PC-3 (cell line): ENCODE results near the gene DNER. TPM values are rescaled to one million over a fixed set of nuclear protein-coding genes. Genes with fewer than 3 reads are reported as not detected.
"Not testable (repeated sequence)": the region's sequence is repeated elsewhere in the genome, so short reads cannot be mapped to it uniquely, and the experiment has no call there.

Experiments used
- ATAC-seq: fragments of 200-7000 bp; cut with Tn5 transposase; 2 replicates; pipeline ENCODE4 v1.9.1; 2020; ENCODE audit warnings: mild to moderate bottlenecking, moderate library complexity
- BruUV-seq: library from RNA; stranded (reverse); fragments of 400-500 nt; replicated peaks from 2 replicates; lab custom pipeline; 2021; lab: Mats Ljungman, UMichigan
- CTCF ChIA-PET: fragments of 300-600 bp; sonication (Branson Sonifier 250); formaldehyde crosslinking; loops from one replicate; lab custom pipeline; 2022; ENCODE audit warnings: antibody characterized with exemption; lab: Charles Lee
- POLR2A ChIA-PET: fragments of 300-600 bp; sonication (Branson Sonifier 250); formaldehyde crosslinking; loops from one replicate; lab custom pipeline; 2022; ENCODE audit warnings: antibody characterized with exemption; ENCODE audit not compliant: unreplicated experiment; lab: Charles Lee
- DNase-seq: peaks from one replicate; pipeline ENCODE4 v3.0.0-alpha.2; 2015
- H2AFZ ChIP-seq: fragments of 300-600 bp; sonication (generic); 2 replicates; pipeline ENCODE4 v1.6.0; 2016; ENCODE audit warnings: antibody characterized with exemption, low read length
- H3F3A ChIP-seq: fragments of 300-600 bp; sonication (generic); one replicate; pipeline ENCODE4 v1.6.0; 2017; ENCODE audit warnings: antibody characterized with exemption, low read length, control low read depth, mild to moderate bottlenecking; ENCODE audit not compliant: unreplicated experiment
- H3K27ac ChIP-seq: fragments of 300-600 bp; sonication (generic); 2 replicates; pipeline ENCODE4 v1.5.1; 2016; ENCODE audit warnings: mild to moderate bottlenecking, low read length
- H3K27me3 ChIP-seq: fragments of 300-600 bp; sonication (generic); 2 replicates; pipeline ENCODE4 v1.6.1; 2016; ENCODE audit warnings: low read length, mixed read lengths
- H3K36me3 ChIP-seq: fragments of 300-600 bp; sonication (generic); 2 replicates; pipeline ENCODE4 v1.6.1; 2016; ENCODE audit warnings: low read depth, mixed run types, low read length, mixed read lengths
- H3K4me1 ChIP-seq: fragments of 300-600 bp; sonication (generic); 2 replicates; pipeline ENCODE4 v1.5.1; 2016; ENCODE audit warnings: low read length; ENCODE audit not compliant: insufficient read depth
- H3K4me2 ChIP-seq: fragments of 300-600 bp; sonication (generic); 2 replicates; pipeline ENCODE4 v1.6.0; 2016; ENCODE audit warnings: low read length
- H3K4me3 ChIP-seq: fragments of 300-600 bp; sonication (generic); 2 replicates; pipeline ENCODE4 v1.5.1; 2016; ENCODE audit warnings: mild to moderate bottlenecking, low read length, mixed read lengths
- H3K79me2 ChIP-seq: fragments of 300-600 bp; sonication (generic); 2 replicates; pipeline ENCODE4 v1.6.1; 2017; ENCODE audit warnings: low read length, mixed read lengths
- H3K9ac ChIP-seq: fragments of 300-600 bp; sonication (generic); 2 replicates; pipeline ENCODE4 v1.6.0; 2016; ENCODE audit warnings: mild to moderate bottlenecking, low read length
- H3K9me2 ChIP-seq: fragments of 300-600 bp; sonication (generic); replicated peaks from 2 replicates; pipeline ENCODE4 v1.6.1; 2016; ENCODE audit warnings: mixed run types, low read length, mixed read lengths
- H3K9me3 ChIP-seq: fragments of 300-600 bp; sonication (generic); 2 replicates; pipeline ENCODE4 v1.6.1; 2016; ENCODE audit warnings: low read length, mixed read lengths
- H4K20me1 ChIP-seq: fragments of 300-600 bp; sonication (generic); 2 replicates; pipeline ENCODE4 v1.6.1; 2016; ENCODE audit warnings: low read length, mixed read lengths
- EZH2 ChIP-seq: fragments of 300-600 bp; sonication (generic); IDR thresholded peaks from one replicate; pipeline ENCODE4 v1.6.1; 2017; ENCODE audit warnings: antibody characterized with exemption, mild to moderate bottlenecking, low read length; ENCODE audit not compliant: unreplicated experiment
- EZH2phosphoT487 ChIP-seq: fragments of 300-600 bp; sonication (generic); IDR thresholded peaks from 2 replicates; pipeline ENCODE4 v1.6.1; 2018; ENCODE audit warnings: mild to moderate bottlenecking, antibody characterized with exemption, low read length, borderline replicate concordance
- intact Hi-C: fragments of 100-400 bp; cut with micrococcal nuclease; formaldehyde crosslinking; loops from 2 replicates; pipeline ENCODE4 v1.9.0; 2023
- total RNA-seq: library from RNA; depleted of rRNA; stranded (reverse); fragments of >200 nt; gene quantifications from 2 replicates; pipeline ENCODE4 v1.2.3, GENCODE V29; 2014
- TF ChIP-seq, protein P1 (sequence below): fragments of 300-600 bp; sonication (generic); conservative IDR thresholded peaks from 2 replicates; pipeline ENCODE4 v1.5.1; 2017; ENCODE audit warnings: antibody characterized with exemption, low read depth, mild to moderate bottlenecking, low read length

DNER gene
- total RNA-seq, 1 experiment from 2014 or later = 1.1 TPM

DNA sequence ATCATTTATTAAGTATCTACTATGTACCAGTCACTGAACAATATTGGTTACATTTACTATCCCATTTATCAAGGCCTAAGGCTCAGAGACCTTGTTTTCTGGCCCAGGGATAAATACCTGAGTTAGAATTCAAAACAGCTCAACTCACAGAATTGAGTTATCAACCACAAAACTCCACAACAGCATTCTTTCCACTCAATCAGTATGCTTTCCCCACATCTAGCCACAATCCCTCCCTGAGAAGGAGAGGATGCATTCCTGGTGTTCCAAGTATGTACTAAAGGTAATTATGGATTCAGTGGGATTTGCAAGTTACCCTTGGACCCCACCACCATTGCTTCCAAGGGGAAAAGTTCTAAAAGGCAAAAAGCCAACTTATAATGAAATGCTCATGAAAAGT, 339.1 kb downstream of the DNER start:
- peaks cover 4% of the 10 kb centered on the region for H3K4me1 ChIP-seq
- no peak overlapping the region for H3K9ac ChIP-seq
- no peak overlapping the region for H3K4me2 ChIP-seq
- DNase-seq (no peak), ATAC-seq (no peak)
- no peaks in the 10 kb centered on the region for H3K9me3 ChIP-seq
- no peaks in the 10 kb centered on the region for H3K9me2 ChIP-seq
- no peaks in the 10 kb centered on the region for H3F3A ChIP-seq
- H4K20me1 ChIP-seq = no peaks in the 10 kb centered on the region
- POLR2A ChIA-PET = no interaction called here
- H2AFZ ChIP-seq = no peak overlapping the region
- no peaks in the 10 kb centered on the region for H3K36me3 ChIP-seq
- H3K4me3 ChIP-seq = no peak overlapping the region
- BruUV-seq = no TSS peak
- no peaks in the 10 kb centered on the region for H3K79me2 ChIP-seq
- no peaks in the 10 kb centered on the region for H3K27me3 ChIP-seq
- intact Hi-C loops = no loop called here
- no peak overlapping the region for H3K27ac ChIP-seq
- CTCF ChIA-PET = no interaction called here
- TF ChIP-seq EZH2phosphoT487 = no peak

- POLR2A ChIA-PET, CTCF ChIA-PET, ATAC-seq, H3K4me3 ChIP-seq, H3K4me2 ChIP-seq, H3K36me3 ChIP-seq, H3K79me2 ChIP-seq, H3K27me3 ChIP-seq, H3K9ac ChIP-seq, H3K9me2 ChIP-seq, H3F3A ChIP-seq, intact Hi-C loops, H3K9me3 ChIP-seq, H2AFZ ChIP-seq, H4K20me1 ChIP-seq, DNase-seq, H3K27ac ChIP-seq, BruUV-seq, H3K4me1 ChIP-seq: not testable (repeated sequence)
Observed at GRCh38 chr2:229373311-229373710, 341.0 kb downstream of the DNER start.

GRCh38 chr2:229372207-229372606, 342.1 kb downstream of the DNER start:
- Histone ChIP-seq H3K4me2 (no peak overlapping the region), H3F3A (no peaks in the 10 kb centered on the region), H3K27me3 (no peaks in the 10 kb centered on the region), H3K27ac (no peak overlapping the region), H3K9me3 (peaks cover 6% of the 10 kb centered on the region; the same call in 1 of the 2 replicates), H2AFZ (no peak overlapping the region), H4K20me1 (no peaks in the 10 kb centered on the region), H3K4me3 (no peak overlapping the region), H3K4me1 (peaks cover 4% of the 10 kb centered on the region), H3K9me2 (no peaks in the 10 kb centered on the region), H3K79me2 (no peaks in the 10 kb centered on the region), H3K36me3 (no peaks in the 10 kb centered on the region), H3K9ac (no peak overlapping the region)
- no peak for DNase-seq
- TF ChIP-seq EZH2phosphoT487 (no peak), EZH2 (no peak)
- TF ChIP-seq, protein P1, sequence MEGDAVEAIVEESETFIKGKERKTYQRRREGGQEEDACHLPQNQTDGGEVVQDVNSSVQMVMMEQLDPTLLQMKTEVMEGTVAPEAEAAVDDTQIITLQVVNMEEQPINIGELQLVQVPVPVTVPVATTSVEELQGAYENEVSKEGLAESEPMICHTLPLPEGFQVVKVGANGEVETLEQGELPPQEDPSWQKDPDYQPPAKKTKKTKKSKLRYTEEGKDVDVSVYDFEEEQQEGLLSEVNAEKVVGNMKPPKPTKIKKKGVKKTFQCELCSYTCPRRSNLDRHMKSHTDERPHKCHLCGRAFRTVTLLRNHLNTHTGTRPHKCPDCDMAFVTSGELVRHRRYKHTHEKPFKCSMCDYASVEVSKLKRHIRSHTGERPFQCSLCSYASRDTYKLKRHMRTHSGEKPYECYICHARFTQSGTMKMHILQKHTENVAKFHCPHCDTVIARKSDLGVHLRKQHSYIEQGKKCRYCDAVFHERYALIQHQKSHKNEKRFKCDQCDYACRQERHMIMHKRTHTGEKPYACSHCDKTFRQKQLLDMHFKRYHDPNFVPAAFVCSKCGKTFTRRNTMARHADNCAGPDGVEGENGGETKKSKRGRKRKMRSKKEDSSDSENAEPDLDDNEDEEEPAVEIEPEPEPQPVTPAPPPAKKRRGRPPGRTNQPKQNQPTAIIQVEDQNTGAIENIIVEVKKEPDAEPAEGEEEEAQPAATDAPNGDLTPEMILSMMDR = no peak
- intact Hi-C loops = no loop called here
- POLR2A ChIA-PET = no interaction called here
- ATAC-seq = no peak
- BruUV-seq = no TSS peak
- CTCF ChIA-PET = no interaction called here

- Histone ChIP-seq H4K20me1 (no peaks in the 10 kb centered on the region), H3K4me1 (no peaks in the 10 kb centered on the region), H3K9me2 (no peaks in the 10 kb centered on the region), H3K4me2 (no peak overlapping the region), H3K27ac (no peak overlapping the region), H3K27me3 (no peaks in the 10 kb centered on the region), H3K4me3 (no peak overlapping the region), H3K79me2 (no peaks in the 10 kb centered on the region), H3K36me3 (no peaks in the 10 kb centered on the region), H2AFZ (no peak overlapping the region), H3F3A (no peaks in the 10 kb centered on the region), H3K9ac (no peak overlapping the region), H3K9me3 (peaks cover 6% of the 10 kb centered on the region; the same call in 1 of the 2 replicates)
- BruUV-seq = no TSS peak
- ChIA-PET CTCF (no interaction called here), POLR2A (no interaction called here)
- TF ChIP-seq, protein P1 = no peak
- TF ChIP-seq EZH2 (no peak), EZH2phosphoT487 (no peak)
- intact Hi-C loops = no loop called here
- no peak for DNase-seq
- no peak for ATAC-seq
Observed at GRCh38 chr2:229371086-229371485, 343.3 kb downstream of the DNER start.
